OCI-LY3 (cell line): Measurements from ENCODE around the gene WWOX.

Experiments
- CTCF ChIP-seq: fragments of 200-600, 300-600 bp; sonication (generic); IDR thresholded peaks from 2 replicates; pipeline ENCODE4 v1.5.1; 2014; ENCODE audit warnings: antibody characterized with exemption, low read length, low read depth
- EZH2phosphoT487 ChIP-seq: fragments of 200-600 bp; shearing (Covaris generic); IDR thresholded peaks from 2 replicates; pipeline ENCODE4 v1.6.1; 2018; ENCODE audit warnings: antibody characterized with exemption, mixed run types, low read depth

- TF ChIP-seq CTCF (no peak), EZH2phosphoT487 (no peak)
Observed at GRCh38 chr16:78957317-78958100, 858.1 kb downstream of the WWOX start.
